ENCODE data around the gene NSMF.

NSMF gene

GRCh38 chr9:137488906-137489305 is 29.8 kb upstream of the NSMF start:
- TF ChIP-seq, protein P1, sequence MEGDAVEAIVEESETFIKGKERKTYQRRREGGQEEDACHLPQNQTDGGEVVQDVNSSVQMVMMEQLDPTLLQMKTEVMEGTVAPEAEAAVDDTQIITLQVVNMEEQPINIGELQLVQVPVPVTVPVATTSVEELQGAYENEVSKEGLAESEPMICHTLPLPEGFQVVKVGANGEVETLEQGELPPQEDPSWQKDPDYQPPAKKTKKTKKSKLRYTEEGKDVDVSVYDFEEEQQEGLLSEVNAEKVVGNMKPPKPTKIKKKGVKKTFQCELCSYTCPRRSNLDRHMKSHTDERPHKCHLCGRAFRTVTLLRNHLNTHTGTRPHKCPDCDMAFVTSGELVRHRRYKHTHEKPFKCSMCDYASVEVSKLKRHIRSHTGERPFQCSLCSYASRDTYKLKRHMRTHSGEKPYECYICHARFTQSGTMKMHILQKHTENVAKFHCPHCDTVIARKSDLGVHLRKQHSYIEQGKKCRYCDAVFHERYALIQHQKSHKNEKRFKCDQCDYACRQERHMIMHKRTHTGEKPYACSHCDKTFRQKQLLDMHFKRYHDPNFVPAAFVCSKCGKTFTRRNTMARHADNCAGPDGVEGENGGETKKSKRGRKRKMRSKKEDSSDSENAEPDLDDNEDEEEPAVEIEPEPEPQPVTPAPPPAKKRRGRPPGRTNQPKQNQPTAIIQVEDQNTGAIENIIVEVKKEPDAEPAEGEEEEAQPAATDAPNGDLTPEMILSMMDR (IDR thresholded peaks at IDR 0.05) = no peak

GRCh38 chr9:137488327-137488653 is 29.2 kb upstream of the NSMF start:
- TF ChIP-seq, protein P1 (IDR thresholded peaks at IDR 0.05) = no peak

GRCh38 chr9:137487454-137488326 is 28.6 kb upstream of the NSMF start:
- TF ChIP-seq, protein P1 (IDR thresholded peaks at IDR 0.05) = no peak

DNA sequence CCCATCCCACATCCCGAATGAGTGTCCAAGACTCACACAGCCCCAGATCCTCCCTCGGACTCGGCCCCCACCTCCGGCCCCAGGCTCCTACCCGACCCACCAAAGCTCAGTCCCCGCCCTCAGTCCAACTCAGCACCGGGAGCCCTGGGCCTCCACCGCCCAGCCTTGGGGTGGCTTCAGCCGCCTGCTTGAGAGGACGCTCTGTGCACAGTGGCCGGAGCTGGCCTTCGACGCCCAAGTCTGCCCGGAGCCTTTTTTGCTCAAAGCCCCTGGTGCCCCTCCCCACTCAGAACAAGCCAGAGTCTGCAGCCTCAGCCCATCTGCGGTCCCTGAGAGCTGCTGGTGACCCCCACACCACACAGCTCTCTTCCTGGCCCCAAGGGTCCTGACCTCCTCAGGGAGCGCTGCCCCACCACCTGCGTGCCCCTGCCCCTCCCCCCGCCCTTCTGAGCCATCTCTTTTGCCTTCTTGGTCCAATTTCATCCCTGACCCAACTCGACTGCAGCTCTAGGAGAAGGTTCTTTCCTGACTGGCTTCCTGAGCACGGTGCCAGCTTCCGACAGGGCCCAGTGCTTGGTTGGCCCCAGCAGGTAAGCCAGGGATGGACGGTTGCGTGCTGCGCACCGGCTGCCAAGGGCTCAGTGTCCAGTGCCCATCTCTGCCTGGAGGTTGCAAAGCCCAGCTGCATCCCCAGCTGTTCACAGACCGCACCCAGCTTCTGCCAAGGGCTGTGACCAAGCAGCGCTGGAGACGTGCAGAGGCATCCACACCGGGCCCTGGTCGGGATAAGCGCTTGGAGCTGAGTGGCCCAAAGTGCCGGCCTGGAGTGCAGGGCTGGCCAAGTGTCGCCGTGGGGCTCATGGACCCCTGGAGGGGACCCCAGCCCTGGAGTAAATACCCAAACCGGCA is 27.7 kb upstream of the NSMF start:
- TF ChIP-seq, protein P1 (IDR thresholded peaks at IDR 0.05) = no peak

DNA sequence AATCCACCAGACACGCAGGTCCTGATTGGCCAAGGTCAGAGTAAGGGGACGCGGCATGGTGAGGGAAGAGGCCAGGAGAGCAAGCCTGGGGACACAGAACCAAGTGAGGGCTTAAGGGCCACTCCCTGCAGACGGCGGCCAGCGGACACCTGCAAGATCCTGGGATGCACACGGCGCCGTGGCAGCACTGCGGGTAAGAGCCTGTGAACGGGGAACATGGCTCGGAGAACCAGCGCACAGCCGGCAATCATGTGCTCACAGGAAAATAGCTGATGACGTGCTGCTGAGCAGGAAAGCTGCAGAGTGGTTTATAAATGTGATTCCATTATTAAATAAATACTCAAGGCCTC is 27.0 kb upstream of the NSMF start:
- TF ChIP-seq, protein P1 (IDR thresholded peaks at IDR 0.05) = no peak

- TF ChIP-seq, protein P1 (IDR thresholded peaks at IDR 0.05) = no peak
These were observed 26.4 kb upstream of the NSMF start for GRCh38 chr9:137485343-137486140.
